Retinal pigment epithelial cell (primary cell): ENCODE data around the gene ZNF761.
"Not testable (repeated sequence)": the region's sequence is repeated elsewhere in the genome, so short reads cannot be mapped to it uniquely, and the experiment has no call there.

Experiments used
- DNase-seq: peaks from one replicate; pipeline ENCODE4 v3.0.0-alpha.2; 2010; ENCODE audit warnings: low read depth
- H3K4me3 ChIP-seq: 2 replicates; pipeline ENCODE4 v1.5.1; 2011; ENCODE audit warnings: mild to moderate bottlenecking, low read length, control low read depth, moderate library complexity
- CTCF ChIP-seq: conservative IDR thresholded peaks from 2 replicates; pipeline ENCODE4 v1.5.1; 2011; ENCODE audit warnings: low read depth, low read length, control low read depth, inconsistent platforms

Gene ZNF761

GRCh38 chr19:53463263-53463662 is 31.5 kb downstream of the ZNF761 start:
- TF ChIP-seq CTCF = no peak
- H3K4me3 ChIP-seq = no peak overlapping the region
- DNase-seq = no peak

- TF ChIP-seq CTCF = no peak
- H3K4me3 ChIP-seq = peak overlapping the region; percentile 81
- DNase-seq = no peak
These were observed 35.1 kb downstream of the ZNF761 start for GRCh38 chr19:53466726-53467484.

- no peak for TF ChIP-seq CTCF
- peak within 1 kb of the TSS; percentile 81 for H3K4me3 ChIP-seq
- DNase-seq = peak; percentile 32
These were observed 35.9 kb downstream of the ZNF761 start, which contains the start of gene ZNF813 for GRCh38 chr19:53467485-53468262. Gene ZNF813 (plus strand): TSS chr19:53467733. CDS start chr19:53483823, 16,090 bp downstream.

GRCh38 chr19:53468628-53469027 is 36.8 kb downstream of the ZNF761 start:
- not testable (repeated sequence) for DNase-seq
- peak overlapping the region; percentile 81 for H3K4me3 ChIP-seq

GRCh38 chr19:53471916-53472315 is 40.1 kb downstream of the ZNF761 start:
- DNase-seq = no peak
- TF ChIP-seq CTCF = no peak
- no peak overlapping the region for H3K4me3 ChIP-seq

- H3K4me3 ChIP-seq, DNase-seq: not testable (repeated sequence)
These were observed 43.0 kb downstream of the ZNF761 start for GRCh38 chr19:53474832-53475231.

- not testable (repeated sequence) for DNase-seq, H3K4me3 ChIP-seq
These were observed 43.7 kb downstream of the ZNF761 start for GRCh38 chr19:53475470-53475869.

GRCh38 chr19:53483751-53484150 is 52.0 kb downstream of the ZNF761 start:
- not testable (repeated sequence) for H3K4me3 ChIP-seq, DNase-seq

GRCh38 chr19:53485046-53486004 is 53.5 kb downstream of the ZNF761 start:
- no peak for TF ChIP-seq CTCF
- H3K4me3 ChIP-seq = no peak overlapping the region
- no peak for DNase-seq
